ENCODE data around the gene ANKS1A.
"Not testable (repeated sequence)": the region's sequence is repeated elsewhere in the genome, so short reads cannot be mapped to it uniquely, and the experiment has no call there.

Gene ANKS1A

GRCh38 chr6:35138191-35138590 is 249.1 kb downstream of the ANKS1A start:
- not testable (repeated sequence) for FAIRE-seq

GRCh38 chr6:35139470-35139869 is 250.4 kb downstream of the ANKS1A start:
- no peak for FAIRE-seq

- FAIRE-seq, result peak; percentile 95
Observed at GRCh38 chr6:35139924-35140638, 251.0 kb downstream of the ANKS1A start.

GRCh38 chr6:35140639-35141006 is 251.6 kb downstream of the ANKS1A start:
- FAIRE-seq, result no peak
